Measurements from ENCODE around the gene C17orf100. TPM values are rescaled to one million over a fixed set of nuclear protein-coding genes. Genes with fewer than 3 reads are reported as not detected.
A peak's percentile ranks its signal among the peaks of the same experiment; 100 is the strongest.

The C17orf100 gene
- total and polyA plus RNA-seq, 2 of the 13 experiments (the other 11 are each of a cell fraction or from before 2014, with no cell fraction given) = 3.6 to 8.7 TPM

GRCh38 chr17:6677158-6677831 lies 25.7 kb downstream of the C17orf100 start (continued):
- TF ChIP-seq ZSCAN9 (CRISPR knock-in tag; IDR thresholded peaks at IDR 0.05; ENCODE audit: borderline replicate concordance) (no peak), BATF2 (CRISPR knock-in tag; IDR thresholded peaks at IDR 0.05) (no peak), SP4 (CRISPR knock-in tag; IDR thresholded peaks at IDR 0.05) (no peak), RNF219 (CRISPR knock-in tag; IDR thresholded peaks at IDR 0.05) (no peak), YEATS4 (CRISPR knock-in tag; IDR thresholded peaks at IDR 0.05; ENCODE audit: borderline replicate concordance) (no peak), SMARCC2 (IDR thresholded peaks at IDR 0.05) (no peak), ZNF414 (CRISPR knock-in tag; IDR thresholded peaks at IDR 0.05) (no peak), TCF7 (IDR thresholded peaks at IDR 0.05; ENCODE audit: low read depth) (no peak), MXD1 (CRISPR knock-in tag; IDR thresholded peaks at IDR 0.05) (no peak; the same call in 1 of the 2 replicates), ZBTB21 (CRISPR knock-in tag; IDR thresholded peaks at IDR 0.05) (no peak), ZUFSP (CRISPR knock-in tag; IDR thresholded peaks at IDR 0.05; ENCODE audit: borderline replicate concordance) (no peak), ZNF800 (CRISPR knock-in tag; IDR thresholded peaks at IDR 0.05) (no peak), HNRNPUL1 (IDR thresholded peaks at IDR 0.05; ENCODE audit: low read depth, low read length) (no peak), PTBP1 (IDR thresholded peaks at IDR 0.05; ENCODE audit: low read depth, low read length, poor library complexity, severe bottlenecking) (peak; percentile 65), ZSCAN30 (CRISPR knock-in tag; IDR thresholded peaks at IDR 0.05) (no peak), ZNF530 (CRISPR knock-in tag; IDR thresholded peaks at IDR 0.05; ENCODE audit: low read depth) (no peak), SKIL (CRISPR knock-in tag; IDR thresholded peaks at IDR 0.05; ENCODE audit: borderline replicate concordance) (no peak), CC2D1A (CRISPR knock-in tag; IDR thresholded peaks at IDR 0.05) (no peak)
